ENCODE results near the gene MICALL1.

DNA sequence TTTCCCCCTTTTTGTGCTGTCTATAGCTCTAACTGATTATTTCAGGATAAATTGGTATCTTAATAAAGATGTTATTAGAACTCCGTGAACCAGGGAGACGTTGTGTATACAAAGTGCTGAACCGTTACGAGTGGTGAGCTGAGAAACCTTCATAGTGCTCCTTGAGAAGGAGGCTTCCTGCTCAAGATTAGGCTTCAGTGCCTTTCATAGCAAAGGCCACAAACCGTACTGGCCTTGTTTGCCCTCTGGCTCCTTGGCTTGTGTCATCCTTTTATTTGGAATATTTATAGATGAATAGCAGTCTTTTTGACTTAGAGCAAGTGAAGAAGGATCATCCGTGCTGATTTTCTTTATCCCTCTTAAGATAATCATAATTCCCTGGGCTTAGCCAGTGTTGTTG, 40.6 kb upstream of the MICALL1 start:
- TF ChIP-seq, protein P1, sequence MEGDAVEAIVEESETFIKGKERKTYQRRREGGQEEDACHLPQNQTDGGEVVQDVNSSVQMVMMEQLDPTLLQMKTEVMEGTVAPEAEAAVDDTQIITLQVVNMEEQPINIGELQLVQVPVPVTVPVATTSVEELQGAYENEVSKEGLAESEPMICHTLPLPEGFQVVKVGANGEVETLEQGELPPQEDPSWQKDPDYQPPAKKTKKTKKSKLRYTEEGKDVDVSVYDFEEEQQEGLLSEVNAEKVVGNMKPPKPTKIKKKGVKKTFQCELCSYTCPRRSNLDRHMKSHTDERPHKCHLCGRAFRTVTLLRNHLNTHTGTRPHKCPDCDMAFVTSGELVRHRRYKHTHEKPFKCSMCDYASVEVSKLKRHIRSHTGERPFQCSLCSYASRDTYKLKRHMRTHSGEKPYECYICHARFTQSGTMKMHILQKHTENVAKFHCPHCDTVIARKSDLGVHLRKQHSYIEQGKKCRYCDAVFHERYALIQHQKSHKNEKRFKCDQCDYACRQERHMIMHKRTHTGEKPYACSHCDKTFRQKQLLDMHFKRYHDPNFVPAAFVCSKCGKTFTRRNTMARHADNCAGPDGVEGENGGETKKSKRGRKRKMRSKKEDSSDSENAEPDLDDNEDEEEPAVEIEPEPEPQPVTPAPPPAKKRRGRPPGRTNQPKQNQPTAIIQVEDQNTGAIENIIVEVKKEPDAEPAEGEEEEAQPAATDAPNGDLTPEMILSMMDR (IDR thresholded peaks at IDR 0.05), result no peak
- TF ChIP-seq ZFX (IDR thresholded peaks at IDR 0.05; ENCODE audit: borderline replicate concordance), result no peak
